B cell (primary cell): Measurements from ENCODE around the gene CRY2. TPM values are rescaled to one million over a fixed set of nuclear protein-coding genes. Genes with fewer than 3 reads are reported as not detected.

Experiments used
- ATAC-seq: fragments of 200-7000 bp; cut with Tn5 transposase; one replicate; pipeline ENCODE4 v1.10.0; 2021; ENCODE audit warnings: low read depth, mild to moderate bottlenecking, moderate number of reproducible peaks, moderate library complexity
- CTCF ChIA-PET: fragments of 350-600 bp; sonication (Branson Sonifier 250); formaldehyde crosslinking; loops from one replicate; lab custom pipeline; 2021; ENCODE audit warnings: antibody characterized with exemption, inconsistent platforms; lab: Charles Lee
- POLR2A ChIA-PET: fragments of 350-600 bp; sonication (Branson Sonifier 250); formaldehyde crosslinking; loops from one replicate; lab custom pipeline; 2021; ENCODE audit warnings: antibody characterized with exemption; lab: Charles Lee
- DNase-seq: peaks from one replicate; pipeline ENCODE4 v3.0.0; 2013
- H2AFZ ChIP-seq: 2 replicates; pipeline ENCODE4 v1.6.1; 2012; ENCODE audit warnings: mild to moderate bottlenecking, low read depth, low read length; ENCODE audit not compliant: insufficient read depth, poor library complexity, severe bottlenecking
- H3K27ac ChIP-seq, 2 donors: 1 replicate in 1 of 2; 2 replicates in 1 of 2; pipeline ENCODE4 v1.5.1; 2012 to 2013; ENCODE audit warnings: low read length in 2 of 2, mild to moderate bottlenecking in 2 of 2, moderate library complexity in 1 of 2
- H3K27me3 ChIP-seq, 4 experiments: fragments of 200-600 bp in 1 of 4; sonication (generic) in 1 of 4; replicated peaks in 1 of 4; 1 replicate in 2 of 4; 2 replicates in 2 of 4; pipeline versions ENCODE4 v1.6.1 to v1.7.0; 2013 to 2016; ENCODE audit warnings: low read length in 3 of 4, mild to moderate bottlenecking in 2 of 4, mixed read lengths in 1 of 4, moderate library complexity in 1 of 4; ENCODE audit not compliant: insufficient read depth in 4 of 4, control insufficient read depth in 3 of 4; ENCODE audit errors: control extremely low read depth in 1 of 4
- H3K36me3 ChIP-seq, 2 experiments: replicated peaks in 1 of 2; 1 replicate in 1 of 2; 2 replicates in 1 of 2; pipeline versions ENCODE4 v1.6.1 to v1.7.1; 2013; ENCODE audit warnings: low read length in 1 of 2; ENCODE audit not compliant: insufficient read depth in 2 of 2, control insufficient read depth in 1 of 2; ENCODE audit errors: control extremely low read depth in 1 of 2, extremely low read depth in 1 of 2
- H3K4me1 ChIP-seq, 2 donors: fragments of 200-600 bp in 1 of 2; sonication (generic) in 1 of 2; 1 replicate in 1 of 2; 2 replicates in 1 of 2; pipeline versions ENCODE4 v1.5.1 to v1.6.1; 2013 to 2017; ENCODE audit warnings: low read length in 2 of 2; ENCODE audit not compliant: control insufficient read depth in 2 of 2, insufficient read depth in 2 of 2
- H3K4me2 ChIP-seq: replicated peaks from 2 replicates; pipeline ENCODE3; 2012; ENCODE audit warnings: mild to moderate bottlenecking, low read depth, low read length; ENCODE audit not compliant: poor library complexity, severe bottlenecking
- H3K4me3 ChIP-seq, 5 experiments: fragments of 200-600 bp in 1 of 5; sonication (generic) in 1 of 5; 1 replicate in 3 of 5; 2 replicates in 2 of 5; pipeline versions ENCODE4 v1.5.1 to v1.7.0; 2011 to 2016; ENCODE audit warnings: low read length in 4 of 5, mild to moderate bottlenecking in 4 of 5, low read depth in 2 of 5, control low read depth in 1 of 5, moderate library complexity in 1 of 5; ENCODE audit not compliant: insufficient read depth in 1 of 5; ENCODE audit errors: control extremely low read depth in 1 of 5, extremely low read depth in 1 of 5
- H3K79me2 ChIP-seq: fragments of 200-600 bp; sonication (generic); one replicate; pipeline ENCODE4 v1.6.0; 2016; ENCODE audit warnings: low read length; ENCODE audit not compliant: control insufficient read depth, insufficient read depth
- H3K9ac ChIP-seq: fragments of 200-600 bp; sonication (generic); 2 replicates; pipeline ENCODE4 v1.6.1; 2017; ENCODE audit warnings: mild to moderate bottlenecking, low read length, moderate library complexity
- H3K9me3 ChIP-seq, 3 donors: one replicate each; pipeline versions ENCODE4 v1.6.1 to v1.7.1; 2013; ENCODE audit warnings: low read length in 2 of 3; ENCODE audit not compliant: control insufficient read depth in 2 of 3, insufficient read depth in 1 of 3; ENCODE audit errors: control extremely low read depth in 1 of 3
- H4K20me1 ChIP-seq: 2 replicates; pipeline ENCODE4 v1.6.0; 2012; ENCODE audit warnings: mild to moderate bottlenecking, low read length; ENCODE audit not compliant: insufficient read depth, control insufficient read depth, poor library complexity, severe bottlenecking
- H3K27ac Mint-ChIP-seq: one replicate; pipeline ENCODE4 v1.8.0; 2021; ENCODE audit warnings: mixed read lengths
- H3K27me3 Mint-ChIP-seq: one replicate; pipeline ENCODE4 v1.8.0; 2021; ENCODE audit warnings: mixed read lengths
- H3K4me1 Mint-ChIP-seq: one replicate; pipeline ENCODE4 v1.8.0; 2021; ENCODE audit warnings: mixed read lengths
- H3K4me3 Mint-ChIP-seq: one replicate; pipeline ENCODE4 v1.8.0; 2021; ENCODE audit warnings: mixed read lengths
- H3K9me3 Mint-ChIP-seq: one replicate; pipeline ENCODE4 v1.8.0; 2022; ENCODE audit warnings: mixed read lengths; ENCODE audit not compliant: insufficient read depth
- EZH2 ChIP-seq: IDR thresholded peaks from 2 replicates; pipeline ENCODE4 v1.6.1; 2012; ENCODE audit warnings: borderline replicate concordance, low read depth, mild to moderate bottlenecking, moderate library complexity, low read length; ENCODE audit not compliant: insufficient read depth, poor library complexity, severe bottlenecking
- WGBS: methylation state at CpG from one replicate; pipeline ENCODE4 v1.1.5; 2013; ENCODE audit warnings: missing lambda C conversion rate; ENCODE audit not compliant: insufficient coverage; 5-methylcytosine and 5-hydroxymethylcytosine counted together
- intact Hi-C: fragments of 100-400 bp; cut with micrococcal nuclease; formaldehyde crosslinking; loops from one replicate; pipeline ENCODE4 v1.10.0; 2022
- polyA plus RNA-seq: library from polyadenylated mRNA; depleted of rRNA; stranded (reverse); fragments of >200 nt; gene quantifications from 2 replicates; pipeline ENCODE4 v1.2.3, GENCODE V29; 2012
- total RNA-seq, 2 donors: library from RNA; stranded (reverse); fragments of 120-200 nt in 1 of 2; gene quantifications; 1 replicate in 1 of 2; 2 replicates in 1 of 2; pipeline versions ENCODE4 v1.2.3 to v1.2.4, GENCODE V29; 2013 to 2022
- TF ChIP-seq, protein P1 (sequence below): fragments of 200-600 bp; IDR thresholded peaks from one replicate; pipeline ENCODE4 v1.8.0; 2022; ENCODE audit warnings: antibody characterized with exemption, mild to moderate bottlenecking

CRY2 gene
- total and polyA plus RNA-seq, 2 donors (not counting 1 experiment from before 2014, with no cell fraction given): 20.4 to 65.1 TPM

DNA sequence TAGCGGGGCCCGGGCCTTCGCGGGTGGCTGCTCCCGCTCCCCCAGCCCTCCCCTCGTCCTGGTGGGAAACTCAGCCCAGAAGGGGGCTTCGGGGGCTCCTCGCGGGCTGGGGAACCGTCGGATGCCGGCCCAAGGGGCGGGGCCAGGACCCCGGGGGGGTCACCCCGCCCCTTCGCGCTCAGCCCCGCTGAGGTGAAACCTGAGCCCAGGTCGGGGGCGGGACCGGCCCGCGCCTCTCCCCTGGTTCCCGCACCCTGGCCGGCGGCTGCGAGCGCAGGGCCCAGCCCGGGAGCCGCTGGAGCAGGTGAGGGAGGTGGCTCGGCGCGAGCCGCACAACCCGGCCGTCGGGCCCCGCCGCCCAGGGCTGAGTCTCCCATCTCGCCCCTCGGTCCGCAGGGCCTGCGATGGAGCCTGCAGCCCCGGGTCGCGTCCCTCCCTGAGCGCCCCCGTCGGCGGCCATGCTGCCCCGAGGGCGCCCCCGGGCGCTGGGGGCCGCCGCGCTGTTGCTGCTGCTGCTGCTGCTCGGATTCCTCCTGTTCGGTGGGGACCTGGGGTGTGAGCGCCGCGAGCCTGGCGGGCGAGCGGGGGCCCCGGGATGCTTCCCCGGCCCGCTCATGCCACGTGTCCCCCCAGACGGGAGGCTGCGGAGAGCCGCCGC lies 75.3 kb downstream of the CRY2 start, which contains the start of gene LARGE2:
TSS of gene LARGE2 (plus strand) at position 232 of the 658 bp plus-strand sequence. CDS start at position 459, 227 bp downstream.
- Histone ChIP-seq H3K4me2 (peak within 1 kb of the TSS; percentile 79), H3K9me3 (no peaks in the 10 kb centered on the region), H3K9ac (peak within 1 kb of the TSS; percentile 77), H2AFZ (peak within 1 kb of the TSS; percentile 81), H3K27me3 (no peaks in the 10 kb centered on the region), H4K20me1 (peaks cover 14% of the 10 kb centered on the region), H3K4me1 (peaks cover 55 to 77% of the 10 kb centered on the region in 2 donors), H3K4me3 (peak within 1 kb of the TSS; percentile 48 to 92 (median 82)), H3K36me3 (peaks cover 0 to 28% of the 10 kb centered on the region in 2 experiments), H3K27ac (peak within 1 kb of the TSS; percentile 44 to 62), H3K79me2 (peaks cover 63% of the 10 kb centered on the region)
- Mint-ChIP-seq H3K27me3 (no peaks in the 10 kb centered on the region), H3K4me1 (peaks cover 75% of the 10 kb centered on the region), H3K9me3 (no peaks in the 10 kb centered on the region), H3K27ac (peak within 1 kb of the TSS; percentile 96), H3K4me3 (peak within 1 kb of the TSS; percentile 98)
- under 1% methylated on average over 73 of the region's 73 CpGs for WGBS
- DNase-seq: peak; percentile 74
- POLR2A ChIA-PET: interaction anchor here (0.6 to 9.1 kb wide), 4 partner anchors 12 to 75 kb away, joined by 3 to 162 read pairs (median 3); partner anchors contain the start of gene CRY2
- intact Hi-C loops: loop anchor here (2.0 kb wide), 1 partner anchor 42 kb away; no protein-coding TSS in a partner anchor
- peak; percentile 15 for ATAC-seq
- CTCF ChIA-PET: interaction anchor here (1.0 to 9.6 kb wide), 7 partner anchors 12 to 88 kb away, joined by 3 to 98 read pairs (median 8); partner anchors contain the start of gene CRY2
- TF ChIP-seq EZH2: no peak
- TF ChIP-seq, protein P1, sequence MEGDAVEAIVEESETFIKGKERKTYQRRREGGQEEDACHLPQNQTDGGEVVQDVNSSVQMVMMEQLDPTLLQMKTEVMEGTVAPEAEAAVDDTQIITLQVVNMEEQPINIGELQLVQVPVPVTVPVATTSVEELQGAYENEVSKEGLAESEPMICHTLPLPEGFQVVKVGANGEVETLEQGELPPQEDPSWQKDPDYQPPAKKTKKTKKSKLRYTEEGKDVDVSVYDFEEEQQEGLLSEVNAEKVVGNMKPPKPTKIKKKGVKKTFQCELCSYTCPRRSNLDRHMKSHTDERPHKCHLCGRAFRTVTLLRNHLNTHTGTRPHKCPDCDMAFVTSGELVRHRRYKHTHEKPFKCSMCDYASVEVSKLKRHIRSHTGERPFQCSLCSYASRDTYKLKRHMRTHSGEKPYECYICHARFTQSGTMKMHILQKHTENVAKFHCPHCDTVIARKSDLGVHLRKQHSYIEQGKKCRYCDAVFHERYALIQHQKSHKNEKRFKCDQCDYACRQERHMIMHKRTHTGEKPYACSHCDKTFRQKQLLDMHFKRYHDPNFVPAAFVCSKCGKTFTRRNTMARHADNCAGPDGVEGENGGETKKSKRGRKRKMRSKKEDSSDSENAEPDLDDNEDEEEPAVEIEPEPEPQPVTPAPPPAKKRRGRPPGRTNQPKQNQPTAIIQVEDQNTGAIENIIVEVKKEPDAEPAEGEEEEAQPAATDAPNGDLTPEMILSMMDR: no peak
